CD14-positive monocyte (primary cell): Measurements from ENCODE around the gene INPP5A. TPM values are rescaled to one million over a fixed set of nuclear protein-coding genes. Genes with fewer than 3 reads are reported as not detected.

Experiments used
- DNase-seq, 3 donors: peaks; one replicate each; pipeline ENCODE4 v3.0.0-alpha.2; 2011 to 2022
- H2AFZ ChIP-seq: 2 replicates; pipeline ENCODE4 v1.6.0; 2012; ENCODE audit warnings: mild to moderate bottlenecking, low read depth, low read length, inconsistent platforms; ENCODE audit not compliant: insufficient read depth, poor library complexity, severe bottlenecking
- H3K27ac ChIP-seq, 2 donors: 1 replicate in 1 of 2; 2 replicates in 1 of 2; pipeline ENCODE4 v1.5.1; 2012 to 2013; ENCODE audit warnings: low read length in 2 of 2, control low read depth in 1 of 2, inconsistent platforms in 1 of 2, low read depth in 1 of 2, mild to moderate bottlenecking in 1 of 2
- H3K27me3 ChIP-seq, 2 donors: one replicate each; pipeline versions ENCODE4 v1.6.0 to v1.6.1; 2011 to 2013; ENCODE audit warnings: low read length in 2 of 2; ENCODE audit not compliant: control insufficient read depth in 2 of 2, insufficient read depth in 2 of 2
- H3K36me3 ChIP-seq, 2 donors: replicated peaks in 1 of 2; 1 replicate in 1 of 2; 2 replicates in 1 of 2; pipeline versions ENCODE4 v1.5.1 to v1.6.1; 2012 to 2013; ENCODE audit warnings: low read length in 2 of 2, control low read depth in 1 of 2, inconsistent platforms in 1 of 2, mild to moderate bottlenecking in 1 of 2; ENCODE audit not compliant: insufficient read depth in 2 of 2, control insufficient read depth in 1 of 2
- H3K4me1 ChIP-seq, 2 donors: 1 replicate in 1 of 2; 2 replicates in 1 of 2; pipeline versions ENCODE4 v1.5.1 to v1.6.1; 2012 to 2013; ENCODE audit warnings: low read length in 2 of 2, control low read depth in 1 of 2, inconsistent platforms in 1 of 2, mild to moderate bottlenecking in 1 of 2, moderate library complexity in 1 of 2; ENCODE audit not compliant: insufficient read depth in 2 of 2, control insufficient read depth in 1 of 2
- H3K4me2 ChIP-seq: replicated peaks from 2 replicates; pipeline ENCODE3; 2012; ENCODE audit warnings: low read length, moderate library complexity, mild to moderate bottlenecking; ENCODE audit not compliant: poor library complexity, severe bottlenecking; ENCODE audit errors: extremely low read depth
- H3K4me3 ChIP-seq, 3 experiments: fragments of 200-600 bp in 1 of 3; sonication (generic) in 1 of 3; replicated peaks in 1 of 3; 1 replicate in 2 of 3; 2 replicates in 1 of 3; pipeline ENCODE4 v1.5.1; 2011 to 2013; ENCODE audit warnings: low read length in 3 of 3, mild to moderate bottlenecking in 3 of 3, control low read depth in 2 of 3, low read depth in 2 of 3, inconsistent platforms in 1 of 3, moderate library complexity in 1 of 3
- H3K79me2 ChIP-seq: 2 replicates; pipeline ENCODE4 v1.6.0; 2012; ENCODE audit warnings: mild to moderate bottlenecking, control low read depth, inconsistent platforms, low read length, moderate library complexity; ENCODE audit not compliant: insufficient read depth
- H3K9ac ChIP-seq: 2 replicates; pipeline ENCODE4 v1.6.0; 2017; ENCODE audit warnings: low read length, mild to moderate bottlenecking; ENCODE audit not compliant: insufficient read depth, poor library complexity, severe bottlenecking
- H3K9me3 ChIP-seq, 2 donors: replicated peaks in 1 of 2; 1 replicate in 1 of 2; 2 replicates in 1 of 2; pipeline versions ENCODE4 v1.5.1 to v1.6.1; 2012 to 2013; ENCODE audit warnings: low read length in 2 of 2, control low read depth in 1 of 2; ENCODE audit not compliant: control insufficient read depth in 1 of 2, insufficient read depth in 1 of 2
- H4K20me1 ChIP-seq: 2 replicates; pipeline ENCODE4 v1.6.0; 2012; ENCODE audit warnings: mild to moderate bottlenecking, low read length, control low read depth, moderate library complexity; ENCODE audit not compliant: insufficient read depth
- H3K27ac Mint-ChIP-seq, 7 donors: one replicate each; pipeline ENCODE4 v1.8.0; 2020; ENCODE audit warnings: mild to moderate bottlenecking in 7 of 7, mixed read lengths in 7 of 7, moderate library complexity in 6 of 7, inconsistent platforms in 2 of 7
- H3K27me3 Mint-ChIP-seq, 3 donors: one replicate each; pipeline ENCODE4 v1.8.0; 2021 to 2022; ENCODE audit warnings: low read depth in 3 of 3, mild to moderate bottlenecking in 3 of 3, mixed read lengths in 3 of 3, moderate library complexity in 3 of 3, inconsistent platforms in 1 of 3
- H3K36me3 Mint-ChIP-seq, 2 donors: one replicate each; pipeline ENCODE4 v1.8.0; 2020; ENCODE audit warnings: mixed read lengths in 2 of 2, inconsistent platforms in 1 of 2, mild to moderate bottlenecking in 1 of 2
- H3K4me1 Mint-ChIP-seq: one replicate; pipeline ENCODE4 v1.8.0; 2020; ENCODE audit warnings: mild to moderate bottlenecking, mixed read lengths
- H3K4me3 Mint-ChIP-seq, 2 donors: one replicate each; pipeline ENCODE4 v1.8.0; 2020; ENCODE audit warnings: mild to moderate bottlenecking in 2 of 2, mixed read lengths in 2 of 2, moderate library complexity in 1 of 2
- H3K9me3 Mint-ChIP-seq, 7 donors: one replicate each; pipeline ENCODE4 v1.8.0; 2020 to 2022; ENCODE audit warnings: mixed read lengths in 7 of 7, mild to moderate bottlenecking in 6 of 7, moderate library complexity in 6 of 7, inconsistent platforms in 2 of 7
- WGBS: methylation state at CpG from one replicate; pipeline ENCODE4 v1.1.5; 2013; ENCODE audit warnings: missing lambda C conversion rate; ENCODE audit not compliant: insufficient coverage; 5-methylcytosine and 5-hydroxymethylcytosine counted together
- intact Hi-C, 2 donors: fragments of 100-400 bp; cut with micrococcal nuclease; formaldehyde crosslinking; loops; one replicate each; pipeline versions ENCODE4 v1.15.0 to v1.15.1; 2023
- polyA plus RNA-seq, 3 donors: library from polyadenylated mRNA; depleted of rRNA in 1 of 3; unstranded in 2 of 3; stranded (reverse) in 1 of 3; fragments of 300-500 nt in 2 of 3; fragments of >200 nt in 1 of 3; fragmentation: Illumina TruSeq in 2 of 3; gene quantifications; 1 replicate in 2 of 3; 2 replicates in 1 of 3; pipeline ENCODE4 v1.2.3, GENCODE V29; 2012 to 2021
- TF ChIP-seq, protein P1 (sequence below): fragments of 200-600 bp; IDR thresholded peaks from one replicate; pipeline ENCODE4 v1.8.0; 2022; ENCODE audit warnings: antibody characterized with exemption, mild to moderate bottlenecking

Gene INPP5A
- polyA plus RNA-seq, 3 donors: 0.87 to 17.2 (median 2.9) TPM

DNA sequence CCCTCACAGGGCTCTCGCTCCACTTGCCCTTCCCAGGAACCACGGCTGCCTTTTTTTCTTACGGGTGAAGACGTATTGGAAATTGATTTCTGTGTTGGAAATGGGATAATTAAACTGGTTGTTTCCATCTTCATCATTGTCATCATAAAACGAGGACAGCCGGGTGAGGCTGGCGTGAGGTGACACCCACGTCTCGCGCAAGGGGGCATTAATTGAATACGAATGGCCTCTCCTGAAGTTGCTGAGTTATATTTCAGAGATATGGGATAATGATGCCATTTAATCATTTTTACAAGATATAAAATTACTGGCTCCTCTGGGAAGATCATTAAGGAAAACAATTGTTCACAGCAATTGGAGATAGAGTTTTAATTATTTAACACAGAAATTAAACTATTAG, 266.7 kb downstream of the INPP5A start:
- H3K9me3 Mint-ChIP-seq: peaks cover 0 to 6% (median 3%) of the 10 kb centered on the region in 7 donors
- Histone ChIP-seq H3K4me2 (no peak overlapping the region), H4K20me1 (no peaks in the 10 kb centered on the region), H3K4me3 (no peak overlapping the region), H3K36me3 (no peaks in the 10 kb centered on the region), H2AFZ (no peak overlapping the region), H3K9me3 (peaks cover 0 to 3% of the 10 kb centered on the region in 2 donors), H3K9ac (no peak overlapping the region), H3K79me2 (no peaks in the 10 kb centered on the region), H3K4me1 (no peaks in the 10 kb centered on the region), H3K27me3 (no peaks in the 10 kb centered on the region), H3K27ac (no peak overlapping the region)
- no peak overlapping the region for H3K4me3 Mint-ChIP-seq
- WGBS: 95% methylated on average over 4 of the region's 11 CpGs
- intact Hi-C loops: no loop called here
- peaks cover 1 to 14% (median 3%) of the 10 kb centered on the region in 3 donors for H3K27me3 Mint-ChIP-seq
- no peak overlapping the region for H3K27ac Mint-ChIP-seq
- TF ChIP-seq, protein P1, sequence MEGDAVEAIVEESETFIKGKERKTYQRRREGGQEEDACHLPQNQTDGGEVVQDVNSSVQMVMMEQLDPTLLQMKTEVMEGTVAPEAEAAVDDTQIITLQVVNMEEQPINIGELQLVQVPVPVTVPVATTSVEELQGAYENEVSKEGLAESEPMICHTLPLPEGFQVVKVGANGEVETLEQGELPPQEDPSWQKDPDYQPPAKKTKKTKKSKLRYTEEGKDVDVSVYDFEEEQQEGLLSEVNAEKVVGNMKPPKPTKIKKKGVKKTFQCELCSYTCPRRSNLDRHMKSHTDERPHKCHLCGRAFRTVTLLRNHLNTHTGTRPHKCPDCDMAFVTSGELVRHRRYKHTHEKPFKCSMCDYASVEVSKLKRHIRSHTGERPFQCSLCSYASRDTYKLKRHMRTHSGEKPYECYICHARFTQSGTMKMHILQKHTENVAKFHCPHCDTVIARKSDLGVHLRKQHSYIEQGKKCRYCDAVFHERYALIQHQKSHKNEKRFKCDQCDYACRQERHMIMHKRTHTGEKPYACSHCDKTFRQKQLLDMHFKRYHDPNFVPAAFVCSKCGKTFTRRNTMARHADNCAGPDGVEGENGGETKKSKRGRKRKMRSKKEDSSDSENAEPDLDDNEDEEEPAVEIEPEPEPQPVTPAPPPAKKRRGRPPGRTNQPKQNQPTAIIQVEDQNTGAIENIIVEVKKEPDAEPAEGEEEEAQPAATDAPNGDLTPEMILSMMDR: no peak
- DNase-seq: no peak
- no peaks in the 10 kb centered on the region for H3K36me3 Mint-ChIP-seq
- no peaks in the 10 kb centered on the region for H3K4me1 Mint-ChIP-seq

DNA sequence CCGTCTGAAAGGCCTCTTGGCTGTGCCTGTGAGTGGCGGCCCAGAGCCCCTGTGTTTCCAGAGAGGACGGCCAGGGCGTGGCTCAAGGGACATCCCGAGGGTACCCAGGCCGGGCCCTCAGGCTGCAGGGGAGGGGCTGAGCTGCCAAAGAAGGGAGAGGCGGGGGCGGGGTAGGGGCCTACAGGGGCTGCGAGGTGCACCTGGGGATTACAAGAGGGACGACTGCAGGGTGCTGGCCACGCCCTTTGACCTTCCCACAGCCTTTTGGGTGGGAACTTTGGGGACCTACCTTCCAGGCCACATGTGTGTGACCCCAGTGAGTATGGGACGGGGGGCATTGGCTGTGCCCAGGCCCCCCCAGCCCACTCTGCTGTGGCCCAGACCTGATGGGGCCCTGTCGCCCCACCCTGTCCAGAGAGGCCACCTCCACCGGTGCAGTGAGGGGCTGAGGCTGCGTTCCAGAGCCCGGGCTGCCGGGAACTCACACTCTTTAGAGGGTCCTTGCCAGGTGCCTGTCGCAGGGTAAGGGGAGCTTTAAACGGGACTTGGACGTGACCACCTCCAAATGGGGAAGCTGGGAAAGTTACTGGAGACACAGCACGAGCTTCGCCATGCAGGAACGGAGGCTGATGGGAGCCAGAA, 267.3 kb downstream of the INPP5A start:
- no peak overlapping the region for H3K4me3 Mint-ChIP-seq
- intact Hi-C loops: no loop called here
- 89% methylated on average over 14 of the region's 23 CpGs for WGBS
- H3K4me1 Mint-ChIP-seq: no peaks in the 10 kb centered on the region
- peaks cover 0 to 3% of the 10 kb centered on the region in 2 donors for H3K9me3 ChIP-seq
- no peak overlapping the region for H2AFZ ChIP-seq
- H3K4me1 ChIP-seq: no peaks in the 10 kb centered on the region
- TF ChIP-seq, protein P1: no peak
- H3K27ac Mint-ChIP-seq: no peak overlapping the region
- no peaks in the 10 kb centered on the region for H4K20me1 ChIP-seq
- no peak overlapping the region for H3K4me3 ChIP-seq
- H3K27ac ChIP-seq: no peak overlapping the region
- no peaks in the 10 kb centered on the region for H3K36me3 Mint-ChIP-seq
- H3K9ac ChIP-seq: no peak overlapping the region
- peaks cover 1 to 14% (median 3%) of the 10 kb centered on the region in 3 donors for H3K27me3 Mint-ChIP-seq
- H3K79me2 ChIP-seq: no peaks in the 10 kb centered on the region
- DNase-seq: no peak
- no peak overlapping the region for H3K4me2 ChIP-seq
- H3K27me3 ChIP-seq: no peaks in the 10 kb centered on the region
- peaks cover 0 to 6% (median 3%) of the 10 kb centered on the region in 7 donors for H3K9me3 Mint-ChIP-seq
- H3K36me3 ChIP-seq: no peaks in the 10 kb centered on the region
